Eye (tissue), 1 donor: ENCODE data around the gene KRT82.
"Not testable (repeated sequence)": the region's sequence is repeated elsewhere in the genome, so short reads cannot be mapped to it uniquely, and the experiment has no call there.

Source experiments
- DNase-seq: peaks from one replicate; pipeline ENCODE4 v3.0.0-alpha.2; 2015

The KRT82 gene

DNA sequence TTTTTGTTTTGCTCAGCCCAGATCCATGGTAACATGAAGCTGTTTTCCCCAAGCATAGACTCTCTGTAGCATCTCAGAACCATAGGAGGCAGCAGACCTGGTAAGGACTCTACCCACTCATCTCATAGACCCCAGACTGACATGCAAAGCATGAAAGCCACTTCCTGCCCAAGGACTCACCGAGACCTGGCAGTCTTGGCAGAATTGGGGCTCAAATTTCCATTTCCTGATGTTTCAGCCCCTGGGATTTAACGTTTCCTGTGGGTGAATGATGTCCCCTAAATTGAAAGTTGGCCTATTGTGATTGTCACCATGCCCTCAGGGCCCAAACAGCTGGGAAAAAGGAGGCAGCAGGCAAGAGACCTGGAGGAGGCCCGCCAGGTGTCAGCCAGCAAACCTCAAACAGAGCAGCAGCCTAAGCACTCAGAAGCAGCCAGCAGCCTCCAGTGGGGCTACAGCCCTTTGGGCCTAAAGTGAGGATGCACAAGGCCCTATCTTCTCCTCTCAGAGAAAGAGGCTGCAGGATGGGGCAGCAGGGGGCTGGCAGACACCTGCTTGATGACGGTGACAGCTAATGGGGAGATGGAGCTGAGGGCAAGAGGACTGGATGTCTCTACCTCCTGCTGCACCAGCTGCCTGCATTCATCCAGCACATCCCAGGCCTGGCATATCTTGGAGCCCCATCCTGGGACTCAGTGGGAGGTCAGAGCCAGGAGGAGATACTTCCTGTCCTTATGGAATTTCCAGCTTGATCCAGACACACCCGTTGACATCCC lies 47.4 kb downstream of the KRT82 start:
- DNase-seq = no peak

- DNase-seq = no peak
These were observed 49.2 kb downstream of the KRT82 start for GRCh38 chr12:52356762-52357580.

DNA sequence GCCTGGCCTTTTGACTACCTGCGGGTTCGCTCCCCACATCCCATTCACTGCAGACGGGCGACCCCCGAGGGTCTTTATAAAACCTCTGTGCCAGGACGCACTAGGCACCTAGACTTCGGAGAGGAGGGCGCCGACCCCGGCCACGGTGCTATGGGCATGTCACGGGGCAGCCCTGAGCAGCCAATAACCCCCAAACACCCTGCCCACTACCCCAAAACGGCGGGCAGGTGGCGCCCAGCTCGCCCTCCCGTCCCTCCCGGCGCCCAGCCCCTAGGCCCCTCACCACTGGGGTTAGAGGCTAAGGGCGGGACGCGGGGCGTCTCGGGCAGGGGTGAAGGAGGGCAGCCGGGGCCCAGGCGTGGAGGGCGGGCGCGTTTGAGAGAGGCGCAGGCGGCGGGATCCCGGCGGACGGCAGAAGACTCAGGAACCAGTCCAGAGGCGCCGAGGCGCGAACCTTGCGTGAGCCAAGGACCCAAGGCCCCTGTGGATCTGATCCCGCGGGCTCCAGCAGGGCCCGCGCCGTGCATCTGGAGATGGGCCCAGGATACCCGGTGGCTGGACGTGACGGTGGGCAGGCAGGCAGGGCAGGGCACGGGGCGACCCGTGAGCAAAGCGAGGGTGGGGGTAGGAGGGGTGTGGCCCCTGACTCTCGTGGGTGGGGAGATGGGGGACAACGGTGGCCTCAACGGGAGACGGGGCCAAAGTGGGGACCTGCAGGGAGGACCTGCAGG lies 49.9 kb downstream of the KRT82 start:
- no peak for DNase-seq

DNA sequence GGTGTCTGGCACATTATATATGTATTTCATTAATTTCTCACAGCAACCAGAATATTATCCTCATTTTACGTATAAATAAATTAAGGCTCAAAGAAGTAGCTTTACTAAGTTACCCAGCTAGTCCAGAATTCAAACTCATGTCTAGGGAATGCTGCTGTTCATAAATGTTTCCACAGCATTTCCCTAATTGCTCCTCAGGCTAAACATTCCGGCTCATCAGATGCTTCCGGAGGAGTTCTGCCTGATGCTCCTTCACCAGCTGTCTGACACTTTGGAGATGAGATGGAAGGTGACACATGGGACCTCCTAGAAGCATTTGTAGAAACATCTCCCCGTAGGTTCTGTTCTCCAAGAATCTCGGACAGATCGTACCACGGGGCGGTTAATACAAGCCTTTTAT lies 51.0 kb downstream of the KRT82 start:
- peak; percentile 32 for DNase-seq

DNA sequence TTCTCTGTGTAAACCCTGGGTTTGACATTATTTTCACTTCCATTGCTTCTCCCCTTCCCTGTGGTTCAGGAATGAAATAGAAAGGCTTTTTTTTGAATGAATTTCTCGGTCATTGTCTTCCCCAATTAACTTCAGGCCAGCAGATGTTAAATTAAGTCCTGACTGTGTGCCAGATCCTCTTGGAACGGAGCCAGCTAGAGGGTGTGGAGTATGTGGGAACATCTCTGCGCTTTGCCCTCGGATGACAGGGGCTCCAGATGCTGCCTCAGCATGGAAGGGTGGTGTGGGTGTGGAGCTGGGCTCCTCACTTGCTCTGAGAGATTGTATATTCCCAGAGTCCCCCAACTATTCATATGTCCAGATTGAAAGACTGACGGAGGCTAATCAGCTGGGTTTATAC lies 51.9 kb downstream of the KRT82 start:
- peak; percentile 36 for DNase-seq

GRCh38 chr12:52353766-52354165 lies 52.4 kb downstream of the KRT82 start:
- DNase-seq = no peak

GRCh38 chr12:52352951-52353350 lies 53.2 kb downstream of the KRT82 start:
- no peak for DNase-seq

- no peak for DNase-seq
These were observed 54.7 kb downstream of the KRT82 start for GRCh38 chr12:52351196-52352059.

DNA sequence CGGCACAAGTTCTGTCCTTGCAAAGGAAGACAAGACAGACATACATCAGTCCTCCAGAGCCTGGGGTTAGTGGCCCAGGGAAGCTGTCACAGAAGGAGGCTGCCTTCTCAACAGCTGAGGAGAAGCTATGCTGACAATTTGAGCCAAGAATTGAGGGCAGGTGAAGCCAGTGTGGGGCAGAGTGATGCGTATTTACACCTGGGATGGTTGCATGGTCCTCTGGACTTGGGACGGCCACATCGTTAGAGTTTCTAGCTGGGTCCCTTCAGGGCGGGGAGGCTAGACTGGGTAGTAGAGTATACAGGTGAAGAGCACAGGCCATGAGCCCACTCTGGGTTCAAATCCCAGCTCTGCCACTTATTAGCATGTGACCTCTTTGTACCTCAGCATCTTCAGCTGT lies 55.3 kb downstream of the KRT82 start:
- no peak for DNase-seq

DNA sequence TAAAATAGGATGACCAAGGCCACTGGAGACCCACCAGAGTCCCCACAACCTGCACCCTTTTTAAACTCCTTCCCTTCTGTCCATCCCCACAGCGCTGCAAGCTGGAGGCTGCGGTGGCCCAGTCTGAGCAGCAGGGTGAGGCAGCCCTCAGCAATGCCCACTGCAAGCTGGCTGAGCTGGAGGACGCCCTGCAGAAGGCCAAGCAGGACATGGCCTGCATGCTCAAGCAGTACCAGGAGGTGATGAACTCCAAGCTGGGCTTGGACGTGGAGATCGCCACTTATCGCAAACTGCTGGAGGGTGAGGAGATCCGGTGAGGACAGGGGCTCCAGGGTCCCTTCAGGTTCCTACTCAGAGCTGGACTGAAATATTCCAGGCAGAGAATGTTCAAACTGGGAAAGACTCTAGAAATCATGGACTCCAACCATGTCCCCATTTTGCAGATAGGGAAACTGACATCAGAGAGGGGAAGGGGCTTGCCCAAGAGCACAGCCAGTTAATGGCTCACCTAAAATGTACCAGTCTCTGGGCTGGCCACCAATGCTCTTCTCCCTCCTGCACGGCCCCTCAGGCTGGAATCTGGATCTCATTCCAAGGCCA lies 56.0 kb downstream of the KRT82 start:
- DNase-seq = no peak

GRCh38 chr12:52349196-52349595 lies 56.9 kb downstream of the KRT82 start:
- DNase-seq = no peak

DNA sequence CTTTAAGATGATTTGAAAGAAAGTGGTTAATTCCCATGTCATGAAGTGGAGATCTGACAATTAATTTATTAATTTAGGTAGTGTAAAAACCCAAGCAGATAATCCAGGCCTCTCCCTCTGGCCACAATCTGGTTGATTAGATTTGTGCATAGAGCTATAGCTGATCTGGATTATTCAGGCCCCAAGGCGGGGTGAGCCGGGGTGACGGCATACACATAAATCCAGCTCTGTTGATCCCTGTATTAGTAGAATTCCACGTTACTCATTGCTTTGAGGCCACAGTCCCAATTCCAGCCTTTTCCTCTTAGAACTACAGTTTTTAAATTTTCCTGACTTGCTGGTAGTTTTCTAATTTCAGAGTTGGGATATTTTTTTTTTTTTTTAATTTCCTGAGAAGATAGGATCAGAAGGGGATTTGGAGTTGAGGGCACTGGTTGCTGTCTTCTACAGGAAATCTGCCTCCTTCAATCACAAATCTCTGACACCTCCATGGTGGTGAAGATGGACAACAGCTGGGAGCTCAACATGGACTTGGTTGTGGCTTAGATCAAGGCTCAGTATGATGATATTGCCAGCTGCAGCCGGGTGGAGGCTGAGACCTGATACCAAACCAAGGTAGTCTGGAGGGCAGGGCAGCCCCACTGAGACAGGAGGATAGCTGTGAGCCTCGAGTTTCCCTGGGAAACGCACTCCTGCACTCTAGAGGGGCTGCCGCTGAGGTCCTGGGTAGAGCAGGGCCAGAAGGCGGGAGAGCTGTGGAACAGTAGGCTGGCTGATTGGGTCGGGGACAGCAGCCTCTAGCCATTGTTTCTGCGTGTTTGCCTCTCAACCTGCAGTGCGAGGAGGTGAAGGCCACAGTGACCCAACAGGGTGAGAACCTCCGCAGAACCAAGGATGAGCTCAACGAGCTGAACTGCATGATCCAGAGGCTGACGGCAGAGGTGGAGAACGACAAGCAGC lies 58.3 kb downstream of the KRT82 start:
- DNase-seq = peak; percentile 33

GRCh38 chr12:52347016-52347415 lies 59.1 kb downstream of the KRT82 start:
- DNase-seq = no peak

GRCh38 chr12:52346593-52346992 lies 59.5 kb downstream of the KRT82 start:
- no peak for DNase-seq

- not testable (repeated sequence) for DNase-seq
These were observed 61.1 kb downstream of the KRT82 start for GRCh38 chr12:52345041-52345440.

- DNase-seq = no peak
These were observed 62.0 kb downstream of the KRT82 start for GRCh38 chr12:52344111-52344510.
